ENCODE measurements around the gene MROH9.
"Not testable (repeated sequence)": the region's sequence is repeated elsewhere in the genome, so short reads cannot be mapped to it uniquely, and the experiment has no call there.

MROH9 gene, protein sequence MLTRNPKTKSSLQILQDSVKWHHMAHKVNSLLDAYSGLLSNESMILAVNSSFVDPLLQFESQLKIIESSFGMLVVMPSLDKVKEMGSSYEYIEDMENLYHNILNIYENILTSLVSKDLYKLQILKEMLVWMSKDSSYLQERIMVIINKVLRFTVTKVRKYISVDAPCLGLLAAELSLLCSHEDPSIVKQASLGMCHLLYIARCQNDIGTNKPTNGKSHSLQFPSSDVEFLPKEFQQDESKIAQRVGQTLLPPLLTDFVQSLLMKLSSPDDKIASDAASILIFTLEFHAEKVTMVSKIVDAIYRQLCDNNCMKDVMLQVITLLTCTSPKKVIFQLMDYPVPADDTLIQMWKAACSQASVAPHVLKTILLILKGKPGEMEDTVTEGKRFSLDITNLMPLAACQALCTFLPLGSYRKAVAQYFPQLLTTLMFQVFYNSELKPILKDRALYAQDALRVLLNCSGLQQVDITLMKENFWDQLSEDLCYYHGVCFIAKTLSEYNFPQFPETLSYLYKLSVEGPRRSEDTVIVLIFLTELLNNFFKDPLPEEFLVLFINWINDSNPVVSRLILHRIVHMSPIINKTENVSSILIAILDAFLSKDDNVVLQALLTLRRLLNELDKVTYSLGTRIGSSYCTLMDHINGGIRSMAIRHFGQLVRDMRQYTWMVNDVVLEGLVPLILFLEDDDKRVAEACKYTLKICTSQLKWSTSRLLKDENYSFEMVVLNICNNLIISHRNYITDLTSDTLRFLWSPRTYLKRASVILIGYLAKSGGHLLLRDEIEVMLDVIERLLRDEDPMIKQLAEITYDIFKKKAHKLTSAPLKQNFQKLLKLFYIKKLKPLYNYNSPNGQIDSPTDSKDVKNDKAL

DNA sequence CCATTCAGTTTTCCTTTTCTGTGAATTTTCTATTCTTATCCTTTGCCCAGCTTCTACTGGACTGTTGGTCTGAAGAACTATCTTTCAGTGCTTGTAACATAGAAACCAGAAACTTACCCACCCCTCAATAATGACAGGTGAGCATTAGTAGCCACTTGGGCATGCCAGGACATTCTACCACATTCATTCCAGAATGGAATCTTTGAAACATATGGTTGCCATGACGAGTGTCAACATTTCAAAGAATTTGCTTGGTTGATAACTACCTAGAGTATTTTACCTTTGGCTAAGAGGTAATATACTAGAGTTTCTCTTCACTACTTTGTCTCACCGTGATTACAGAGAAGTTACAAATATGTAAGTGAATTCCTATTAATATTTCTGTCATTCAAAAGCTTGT lies at the start of gene MROH9:
Gene MROH9, plus strand, starts transcription at position 304 of the 400 bp plus-strand sequence. CDS start 10,023 bp downstream, outside the sequence.
- no peak within 1 kb of the TSS for H3K27ac Mint-ChIP-seq
- H3K27me3 Mint-ChIP-seq: peaks cover 0 to 6% of the 10 kb centered on the region in 2 donors

DNA sequence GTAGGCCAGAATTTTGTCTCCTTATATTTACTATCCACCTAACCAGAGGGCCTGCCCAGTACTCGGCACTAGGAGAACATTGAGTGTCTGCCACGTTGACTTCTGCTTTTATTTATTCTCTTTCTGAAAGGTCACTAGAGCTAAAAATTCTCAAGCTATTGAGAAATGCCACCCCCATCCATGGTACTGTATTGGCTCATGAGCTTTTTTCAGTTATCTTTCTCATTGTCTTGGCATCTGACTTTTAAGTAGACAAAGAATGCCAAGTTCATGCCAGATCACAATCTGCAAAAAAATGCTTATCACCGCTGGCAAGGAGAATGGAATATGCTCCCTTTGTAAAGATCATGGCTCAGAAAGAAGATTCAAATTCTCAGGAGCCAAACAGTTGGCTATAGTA lies 49.8 kb upstream of the MROH9 start:
- H3K9me3 Mint-ChIP-seq: peaks cover 0 to 2% of the 10 kb centered on the region in 2 donors
- H3K36me3 Mint-ChIP-seq: no peaks in the 10 kb centered on the region
- H3K27me3 Mint-ChIP-seq: peaks cover 0 to 6% of the 10 kb centered on the region in 2 donors
- ATAC-seq (replicated peaks): no peak
- H3K4me1 Mint-ChIP-seq: no peaks in the 10 kb centered on the region
- H3K4me3 Mint-ChIP-seq: no peak overlapping the region
- no peak for DNase-seq
- no peak overlapping the region for H3K27ac Mint-ChIP-seq

More for the DNA sequence above, at the start of gene MROH9:
- Mint-ChIP-seq H3K4me1 (no peaks in the 10 kb centered on the region), H3K9me3 (no peaks in the 10 kb centered on the region), H3K36me3 (no peaks in the 10 kb centered on the region), H3K4me3 (no peak within 1 kb of the TSS)
- ATAC-seq (replicated peaks): no peak
- no peak for DNase-seq

DNA sequence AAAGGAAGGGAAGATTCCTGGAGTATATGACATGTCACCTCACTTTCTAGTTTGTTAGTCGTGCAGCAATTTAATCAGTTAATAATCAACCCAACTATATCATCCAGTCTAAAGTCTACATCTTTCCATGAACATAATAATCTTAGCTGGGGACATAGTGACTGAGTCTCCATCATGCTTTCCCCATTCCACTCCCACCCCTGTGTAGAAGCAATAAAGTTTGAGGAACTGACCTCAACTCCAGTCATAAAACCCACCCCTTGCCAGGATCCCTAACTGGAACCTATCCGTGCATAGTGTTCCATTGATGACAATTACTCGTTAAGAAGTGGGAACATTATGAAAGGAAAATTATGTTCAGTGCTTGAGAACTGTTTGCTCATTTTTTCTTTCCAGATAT lies 48.9 kb upstream of the MROH9 start:
- no peaks in the 10 kb centered on the region for H3K4me1 Mint-ChIP-seq
- ATAC-seq (replicated peaks): no peak
- peaks cover 0 to 6% of the 10 kb centered on the region in 2 donors for H3K27me3 Mint-ChIP-seq
- no peaks in the 10 kb centered on the region for H3K36me3 Mint-ChIP-seq
- H3K9me3 Mint-ChIP-seq: peaks cover 0 to 2% of the 10 kb centered on the region in 2 donors
- no peak for DNase-seq
- no peak overlapping the region for H3K4me3 Mint-ChIP-seq
- H3K27ac Mint-ChIP-seq: no peak overlapping the region

DNA sequence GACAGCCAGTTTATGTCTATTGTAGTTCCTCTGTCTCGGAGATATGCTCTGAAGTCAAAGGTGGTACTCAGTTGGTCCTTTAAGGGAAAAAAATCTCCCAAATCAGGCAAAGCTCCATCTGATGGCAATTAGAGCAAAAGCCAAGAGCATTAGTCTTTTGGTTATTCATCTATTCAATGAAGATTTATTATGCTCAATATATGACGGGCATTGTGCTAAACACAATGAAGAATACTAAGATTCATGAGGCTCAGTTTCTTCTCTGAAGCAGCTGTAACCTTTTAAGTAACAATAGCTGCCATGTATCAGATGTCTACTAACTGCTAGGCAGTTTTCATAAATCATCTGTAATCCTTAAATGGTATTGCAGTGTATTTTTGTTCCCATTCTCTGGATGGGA lies 47.6 kb upstream of the MROH9 start:
- Mint-ChIP-seq H3K36me3 (no peaks in the 10 kb centered on the region), H3K27me3 (no peaks in the 10 kb centered on the region), H3K27ac (no peak overlapping the region), H3K9me3 (peaks cover 0 to 2% of the 10 kb centered on the region in 2 donors), H3K4me1 (no peaks in the 10 kb centered on the region), H3K4me3 (no peak overlapping the region)
- DNase-seq (no peak), ATAC-seq (replicated peaks) (no peak)

DNA sequence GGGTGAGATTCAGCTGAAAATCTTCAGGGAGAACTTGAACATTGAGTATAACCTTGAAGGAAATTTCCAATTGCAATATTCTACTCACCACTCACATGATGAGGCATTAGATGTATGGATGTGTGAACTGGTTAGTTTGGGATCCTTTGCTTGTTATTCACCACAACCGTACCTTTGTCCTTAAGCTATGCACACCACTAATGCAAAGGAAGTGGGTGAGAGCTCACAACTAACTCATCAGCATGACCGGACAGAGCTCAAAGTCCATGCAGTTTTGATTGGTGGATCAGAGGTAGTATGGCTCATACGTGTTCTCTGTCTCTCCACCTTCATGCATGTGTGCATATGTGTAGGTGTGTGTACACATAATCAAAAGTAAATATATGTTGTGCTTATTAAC lies 43.5 kb upstream of the MROH9 start:
- Mint-ChIP-seq H3K27ac (no peak overlapping the region), H3K4me1 (no peaks in the 10 kb centered on the region), H3K27me3 (peaks cover 0 to 2% of the 10 kb centered on the region in 2 donors), H3K9me3 (no peaks in the 10 kb centered on the region), H3K36me3 (no peaks in the 10 kb centered on the region), H3K4me3 (no peak overlapping the region)
- DNase-seq (no peak), ATAC-seq (replicated peaks) (no peak)

DNA sequence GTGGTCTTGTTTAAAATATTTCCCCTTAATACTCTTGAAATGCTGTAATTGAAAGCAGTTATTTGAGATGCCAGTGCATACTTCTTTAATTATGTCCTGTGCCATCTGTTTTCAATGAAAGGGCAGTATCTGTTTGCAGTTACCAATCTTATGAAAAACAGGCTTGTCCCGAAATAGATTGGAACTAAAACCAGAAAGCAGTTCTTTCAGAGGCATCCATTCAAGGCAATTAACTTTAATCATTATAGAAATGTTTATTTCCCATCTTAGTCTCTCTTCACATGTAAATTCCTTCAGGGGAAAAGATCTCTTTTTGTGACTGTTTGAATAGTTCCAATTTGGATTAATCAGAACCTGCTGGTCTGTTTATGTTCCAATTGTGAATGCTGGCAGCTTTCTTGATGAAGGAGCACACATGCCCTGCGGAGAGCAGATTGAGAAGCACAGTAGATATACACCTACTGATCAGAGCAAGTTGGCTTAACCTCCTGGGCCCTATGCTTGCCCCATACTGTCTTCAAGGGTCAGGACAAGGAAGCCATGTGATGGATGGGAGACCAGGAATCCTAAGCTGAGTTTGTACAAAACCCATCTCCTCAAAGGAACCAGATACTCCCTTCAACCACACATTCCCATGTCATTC lies 41.6 kb upstream of the MROH9 start:
- Mint-ChIP-seq H3K27me3 (peaks cover 9 to 10% of the 10 kb centered on the region in 2 donors), H3K27ac (no peak overlapping the region), H3K9me3 (no peaks in the 10 kb centered on the region), H3K4me3 (no peak overlapping the region), H3K36me3 (no peaks in the 10 kb centered on the region), H3K4me1 (no peaks in the 10 kb centered on the region)
- DNase-seq: no peak
- no peak for ATAC-seq (replicated peaks)

DNA sequence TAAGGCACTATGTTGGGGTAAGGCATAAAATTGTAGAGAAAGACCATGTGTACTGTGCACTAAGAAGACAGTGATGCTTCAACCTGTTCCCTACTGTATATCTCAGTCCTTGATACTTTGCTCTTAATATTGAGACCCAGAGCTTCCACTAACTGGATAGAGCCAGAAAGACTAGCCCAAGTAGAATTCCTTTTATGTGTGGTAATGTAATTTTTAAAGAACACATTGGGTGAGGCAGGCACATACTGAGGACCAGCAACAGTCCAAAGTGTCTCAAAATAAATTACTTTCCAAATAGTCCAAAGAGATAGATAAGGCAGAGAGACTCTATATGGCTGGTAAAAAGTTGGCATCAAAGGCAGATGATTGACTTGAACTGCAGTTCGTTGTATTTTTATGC lies 31.4 kb upstream of the MROH9 start:
- no peaks in the 10 kb centered on the region for H3K36me3 Mint-ChIP-seq
- ATAC-seq (replicated peaks): no peak
- no peak overlapping the region for H3K4me3 Mint-ChIP-seq
- no peak overlapping the region for H3K27ac Mint-ChIP-seq
- peaks cover 0 to 3% of the 10 kb centered on the region in 2 donors for H3K27me3 Mint-ChIP-seq
- no peak for DNase-seq
- H3K4me1 Mint-ChIP-seq: no peaks in the 10 kb centered on the region
- peaks cover 4 to 8% of the 10 kb centered on the region in 2 donors for H3K9me3 Mint-ChIP-seq

DNA sequence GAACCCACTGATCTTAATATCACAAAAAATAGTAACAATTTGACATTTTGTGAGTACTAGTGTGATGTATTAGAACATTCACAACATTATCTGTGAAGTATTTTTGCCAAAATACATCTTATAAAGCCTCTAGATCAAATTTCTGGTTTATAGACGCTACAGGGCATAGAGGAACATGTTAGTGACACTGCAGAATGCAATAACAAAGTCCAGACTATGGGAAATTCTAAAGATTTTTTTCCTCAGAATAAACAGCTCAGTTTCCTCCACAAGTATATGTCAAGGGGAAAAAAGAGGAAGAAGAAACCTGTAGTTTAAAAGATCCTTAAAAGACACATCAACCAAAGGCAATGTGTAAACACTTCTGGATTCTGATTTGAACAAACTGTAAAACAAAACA lies 26.4 kb upstream of the MROH9 start:
- Mint-ChIP-seq H3K9me3 (peaks cover 0 to 4% of the 10 kb centered on the region in 2 donors), H3K27me3 (peaks cover 0 to 3% of the 10 kb centered on the region in 2 donors), H3K4me1 (no peaks in the 10 kb centered on the region), H3K4me3 (no peak overlapping the region), H3K36me3 (no peaks in the 10 kb centered on the region), H3K27ac (no peak overlapping the region)
- ATAC-seq (replicated peaks): no peak
- no peak for DNase-seq

DNA sequence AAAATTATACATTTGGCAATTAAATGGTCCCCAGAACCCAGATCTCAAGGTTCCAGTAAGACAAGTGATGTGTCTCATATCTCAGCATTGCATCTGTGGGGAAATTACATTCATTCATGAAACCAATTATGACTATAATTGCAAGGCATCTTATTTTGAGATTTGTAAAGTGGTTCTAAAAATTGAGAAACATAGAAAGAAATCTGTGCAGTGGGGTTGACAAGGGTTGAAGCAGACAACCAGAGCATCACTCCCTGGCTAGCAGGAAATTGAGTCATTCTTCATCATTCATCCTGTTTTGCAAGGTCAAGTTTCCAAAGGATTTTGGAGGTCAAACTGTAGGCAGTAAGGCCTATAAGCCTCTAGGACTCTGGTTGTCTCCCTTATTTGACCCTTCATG lies 25.1 kb upstream of the MROH9 start:
- Mint-ChIP-seq H3K4me3 (no peak overlapping the region), H3K27ac (no peak overlapping the region), H3K4me1 (no peaks in the 10 kb centered on the region), H3K36me3 (no peaks in the 10 kb centered on the region), H3K9me3 (peaks cover 2 to 4% of the 10 kb centered on the region in 2 donors), H3K27me3 (peaks cover 0 to 3% of the 10 kb centered on the region in 2 donors)
- ATAC-seq (replicated peaks): no peak
- DNase-seq: no peak

DNA sequence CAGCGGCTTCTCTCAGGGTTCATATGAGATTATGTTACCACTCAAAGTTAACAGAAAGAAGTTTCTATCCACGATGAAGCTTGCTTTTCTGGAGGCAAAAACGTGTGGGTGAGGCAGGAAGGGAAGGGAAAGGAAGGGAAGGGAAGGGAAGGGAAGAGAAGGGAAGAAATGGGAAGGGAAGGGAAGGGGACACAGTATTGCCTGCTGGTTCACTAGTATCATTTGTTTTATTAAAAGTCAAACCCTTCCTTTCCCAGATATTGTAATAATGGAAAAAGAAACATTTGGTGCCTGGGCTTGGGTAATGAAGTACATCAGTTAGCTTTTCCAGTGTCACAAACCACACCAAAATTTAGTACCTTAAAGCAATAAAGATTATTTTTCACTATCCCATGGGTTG lies 18.0 kb upstream of the MROH9 start:
- peaks cover 19 to 24% of the 10 kb centered on the region in 2 donors for H3K9me3 Mint-ChIP-seq

DNA sequence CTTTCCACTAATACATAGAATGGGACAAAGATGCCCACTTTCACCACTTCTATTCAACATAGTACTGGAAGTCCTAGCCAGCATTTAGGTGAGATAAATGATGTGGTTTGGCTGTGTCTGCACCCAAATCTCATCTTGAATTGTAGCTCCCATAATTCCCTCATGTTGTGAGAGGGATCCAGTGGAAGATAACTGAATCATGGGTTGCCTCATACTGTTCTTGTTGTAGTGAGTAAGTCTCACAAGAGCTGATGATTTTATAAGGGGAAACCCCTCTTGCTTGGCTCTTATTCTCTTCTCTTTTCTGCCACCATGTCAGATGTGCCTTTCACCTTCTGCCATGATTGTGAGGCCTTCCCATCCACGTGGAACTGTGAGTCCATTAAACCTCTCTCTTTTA lies 10.7 kb upstream of the MROH9 start:
- peaks cover 15 to 19% of the 10 kb centered on the region in 2 donors for H3K9me3 Mint-ChIP-seq
- not testable (repeated sequence) for H3K27me3 Mint-ChIP-seq; ATAC-seq (replicated peaks); H3K27ac Mint-ChIP-seq; DNase-seq; H3K4me1 Mint-ChIP-seq; H3K4me3 Mint-ChIP-seq; H3K36me3 Mint-ChIP-seq

More for the DNA sequence above, 18.0 kb upstream of the MROH9 start:
- no peak overlapping the region for H3K27ac Mint-ChIP-seq
- no peak overlapping the region for H3K4me3 Mint-ChIP-seq
- peaks cover 2 to 6% of the 10 kb centered on the region in 2 donors for H3K36me3 Mint-ChIP-seq
- H3K27me3 Mint-ChIP-seq: peaks cover 0 to 7% of the 10 kb centered on the region in 2 donors
- H3K4me1 Mint-ChIP-seq: no peaks in the 10 kb centered on the region
- ATAC-seq (replicated peaks) (no peak), DNase-seq (no peak)

DNA sequence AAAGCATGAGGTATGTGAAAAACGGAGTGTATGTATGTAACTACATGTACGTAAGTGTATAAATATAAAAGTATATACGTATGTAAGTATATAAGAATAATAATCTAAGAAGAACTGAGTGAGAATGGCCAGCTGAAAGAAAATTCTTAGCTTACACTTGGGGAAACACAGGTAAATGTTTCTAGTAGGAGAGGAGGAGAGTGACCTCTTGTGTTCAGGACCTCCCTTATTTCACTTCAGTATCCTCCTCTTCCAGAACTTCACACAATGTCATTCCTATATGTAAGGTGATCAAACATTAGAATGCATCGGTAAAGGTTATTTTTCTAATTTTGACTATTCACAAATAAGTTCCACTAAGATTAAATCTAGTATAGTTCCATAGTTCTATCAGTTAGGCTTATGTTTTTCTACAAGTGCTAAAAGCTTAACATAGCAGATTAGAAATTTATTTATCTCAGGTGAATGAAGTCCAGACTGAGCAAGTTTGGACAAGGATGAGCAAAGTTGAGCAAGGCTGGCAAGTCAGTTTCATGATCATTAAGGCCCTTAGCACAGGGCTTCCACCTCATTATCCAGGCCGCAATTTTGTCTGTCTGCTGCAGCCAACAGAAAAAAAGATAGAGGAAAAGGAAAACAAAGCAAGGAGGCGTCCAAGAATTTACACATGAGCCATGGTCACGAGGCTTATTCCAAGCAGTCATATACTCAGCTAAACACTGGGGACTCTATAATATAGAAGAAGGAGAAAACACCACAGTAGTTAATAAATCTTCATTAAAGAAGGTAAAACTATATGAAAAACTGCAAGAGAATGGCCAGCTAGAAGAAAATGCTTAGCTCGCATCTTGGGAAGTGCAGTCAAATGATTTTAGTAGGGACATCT lies 7.1 kb upstream of the MROH9 start:
- no peak overlapping the region for H3K4me3 Mint-ChIP-seq
- no peaks in the 10 kb centered on the region for H3K36me3 Mint-ChIP-seq
- ATAC-seq (replicated peaks) (no peak), DNase-seq (no peak)
- H3K27ac Mint-ChIP-seq: no peak overlapping the region
- H3K4me1 Mint-ChIP-seq: peaks cover 2 to 5% of the 10 kb centered on the region in 2 donors
- no peaks in the 10 kb centered on the region for H3K9me3 Mint-ChIP-seq
- H3K27me3 Mint-ChIP-seq: peaks cover 7 to 18% of the 10 kb centered on the region in 2 donors

DNA sequence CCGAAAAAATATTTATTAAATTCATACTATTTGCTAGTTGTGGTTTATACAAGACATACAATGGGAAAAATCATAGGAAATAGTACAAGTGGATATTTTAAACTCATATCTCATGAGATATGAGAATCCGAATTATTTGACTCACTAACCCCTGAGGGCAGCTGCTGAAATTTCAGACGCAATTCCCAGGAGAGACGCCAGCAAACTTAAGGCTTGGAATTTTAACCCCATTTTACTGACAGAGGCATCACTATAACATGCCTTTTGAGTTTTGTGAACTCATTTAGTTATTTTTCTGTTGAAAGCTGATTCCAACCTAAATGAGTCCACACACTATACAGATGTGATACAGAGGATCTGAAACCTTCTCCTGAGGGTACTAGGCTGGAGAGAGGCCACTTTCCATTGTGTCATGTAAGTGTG lies 5.9 kb upstream of the MROH9 start:
- Mint-ChIP-seq H3K9me3 (no peaks in the 10 kb centered on the region), H3K4me3 (no peak overlapping the region), H3K4me1 (peaks cover 2 to 5% of the 10 kb centered on the region in 2 donors), H3K36me3 (no peaks in the 10 kb centered on the region), H3K27ac (no peak overlapping the region), H3K27me3 (peaks cover 3 to 18% of the 10 kb centered on the region in 2 donors)
- ATAC-seq (replicated peaks): no peak
- DNase-seq: no peak

All from stimulated activated naive B cell treated with anti-CD40 and anti-IgM and Interleukin-4, amounts not matched to agents 10 μg/mL and 1 μg/mL and 100 μg/mL, for 72 hours (primary cell).